ENCODE data around the gene RUBCN. TPM values are rescaled to one million over a fixed set of nuclear protein-coding genes. Genes with fewer than 3 reads are reported as not detected.
"Not testable (repeated sequence)": the region's sequence is repeated elsewhere in the genome, so short reads cannot be mapped to it uniquely, and the experiment has no call there.

RUBCN gene
- total and polyA plus RNA-seq, 10 donors, result 7.5 to 129 (median 60.6) TPM

DNA sequence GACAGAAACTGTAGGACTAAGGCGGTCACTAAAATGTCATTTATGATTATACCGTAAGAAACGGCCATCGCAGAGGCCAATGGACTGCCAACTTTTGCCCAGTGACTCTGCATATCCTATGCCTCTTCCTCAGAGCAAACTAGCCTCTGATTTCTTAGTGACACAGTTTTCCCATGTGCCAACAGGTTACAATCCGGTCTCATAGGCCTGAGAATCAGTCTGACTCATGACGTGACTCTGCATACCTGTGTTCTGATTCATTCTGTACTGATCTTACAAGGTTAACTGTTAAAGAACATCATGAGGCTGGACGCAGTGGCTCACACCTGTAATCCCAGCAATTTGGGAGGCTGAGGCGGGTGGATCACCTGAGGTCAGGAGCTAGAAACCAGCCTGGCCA is 17.8 kb downstream of the RUBCN start:
- Histone ChIP-seq H3K4me1 (peaks cover 0 to 17% (median 7%) of the 10 kb centered on the region in 6 donors), H3K27ac (no peak overlapping the region), H3K9me3 (peaks cover 0 to 16% (median 13%) of the 10 kb centered on the region in 8 donors), H3K36me3 (peaks cover 0 to 56% (median 19%) of the 10 kb centered on the region in 6 donors), H3K27me3 (replicated peaks in 1 of 7) (no peaks in the 10 kb centered on the region), H3K4me3 (no peak overlapping the region)
- intact Hi-C loops (cut with DNase I; ENCODE audit: low total_unique reads), result no loop called here
- DNase-seq, result no peak
- TF ChIP-seq POLR2AphosphoS5 (IDR thresholded peaks at IDR 0.05), result no peak
- TF ChIP-seq, protein P1, sequence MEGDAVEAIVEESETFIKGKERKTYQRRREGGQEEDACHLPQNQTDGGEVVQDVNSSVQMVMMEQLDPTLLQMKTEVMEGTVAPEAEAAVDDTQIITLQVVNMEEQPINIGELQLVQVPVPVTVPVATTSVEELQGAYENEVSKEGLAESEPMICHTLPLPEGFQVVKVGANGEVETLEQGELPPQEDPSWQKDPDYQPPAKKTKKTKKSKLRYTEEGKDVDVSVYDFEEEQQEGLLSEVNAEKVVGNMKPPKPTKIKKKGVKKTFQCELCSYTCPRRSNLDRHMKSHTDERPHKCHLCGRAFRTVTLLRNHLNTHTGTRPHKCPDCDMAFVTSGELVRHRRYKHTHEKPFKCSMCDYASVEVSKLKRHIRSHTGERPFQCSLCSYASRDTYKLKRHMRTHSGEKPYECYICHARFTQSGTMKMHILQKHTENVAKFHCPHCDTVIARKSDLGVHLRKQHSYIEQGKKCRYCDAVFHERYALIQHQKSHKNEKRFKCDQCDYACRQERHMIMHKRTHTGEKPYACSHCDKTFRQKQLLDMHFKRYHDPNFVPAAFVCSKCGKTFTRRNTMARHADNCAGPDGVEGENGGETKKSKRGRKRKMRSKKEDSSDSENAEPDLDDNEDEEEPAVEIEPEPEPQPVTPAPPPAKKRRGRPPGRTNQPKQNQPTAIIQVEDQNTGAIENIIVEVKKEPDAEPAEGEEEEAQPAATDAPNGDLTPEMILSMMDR (IDR thresholded peaks at IDR 0.05 in 8 of 11, conservative IDR thresholded peaks at IDR 0.05 in 3 of 11), result no peak
- no peak for TF ChIP-seq POLR2A (IDR thresholded peaks at IDR 0.05)
- WGBS, 5 donors, result 93 to 97% (median 94%) methylated on average over 8 of the region's 8 CpGs

DNA sequence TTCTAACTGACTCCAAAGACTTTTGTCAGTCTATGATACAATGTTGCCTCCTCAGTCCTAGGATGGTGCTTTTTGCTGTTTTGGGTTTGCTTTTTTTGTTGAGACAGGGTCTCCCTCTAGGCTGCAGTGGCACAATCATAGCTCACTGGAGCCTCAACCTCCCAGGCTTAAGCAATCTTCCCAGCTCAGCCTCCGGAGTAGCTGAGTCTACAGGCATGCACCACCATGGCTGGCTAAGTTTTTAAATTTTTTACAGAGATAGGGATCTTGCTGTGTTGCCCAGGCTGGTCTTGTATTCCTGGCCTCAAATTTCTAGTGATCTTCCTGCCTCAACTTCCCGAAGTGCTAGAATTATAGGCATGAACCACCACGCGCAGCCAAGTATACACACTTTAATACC is 22.5 kb downstream of the RUBCN start:
- intact Hi-C loops (cut with DNase I; ENCODE audit: low total_unique reads), result no loop called here
- Histone ChIP-seq H3K9me3 (no peaks in the 10 kb centered on the region), H3K4me3 (no peak overlapping the region), H3K36me3 (peaks cover 0 to 45% (median 19%) of the 10 kb centered on the region in 6 donors), H3K27me3 (replicated peaks in 1 of 7) (no peaks in the 10 kb centered on the region), H3K27ac (peak overlapping the region in 7 of 8 donors; percentile 14 to 92 (median 89)), H3K4me1 (peaks cover 21 to 47% (median 30%) of the 10 kb centered on the region in 6 donors)
- TF ChIP-seq, protein P1 (IDR thresholded peaks at IDR 0.05 in 8 of 11, conservative IDR thresholded peaks at IDR 0.05 in 3 of 11), result no peak
- no peak for TF ChIP-seq POLR2A (IDR thresholded peaks at IDR 0.05)
- TF ChIP-seq POLR2AphosphoS5 (IDR thresholded peaks at IDR 0.05), result no peak
- no peak for DNase-seq
- 93 to 98% (median 95%) methylated on average over 4 of the region's 4 CpGs for WGBS, 5 donors

DNA sequence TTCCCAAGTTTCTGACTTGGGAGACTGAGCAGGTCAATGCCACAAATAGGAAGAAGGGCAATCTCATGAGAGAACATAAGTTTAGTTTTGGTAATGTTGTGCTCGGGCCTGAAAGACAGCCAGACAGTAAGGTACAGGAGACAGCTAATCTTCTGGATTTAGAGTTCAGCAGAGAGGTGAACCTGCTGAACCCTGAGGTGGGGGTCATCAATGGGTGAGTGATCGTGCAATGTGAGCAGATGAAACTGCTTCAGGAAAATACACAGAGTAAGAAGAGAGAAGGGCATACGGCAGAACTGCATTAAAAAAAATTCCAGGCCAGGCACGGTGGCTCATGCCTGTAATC is 23.3 kb downstream of the RUBCN start:
- intact Hi-C loops (cut with DNase I; ENCODE audit: low total_unique reads), result no loop called here
- Histone ChIP-seq H3K4me1 (peaks cover 21 to 55% (median 34%) of the 10 kb centered on the region in 6 donors), H3K36me3 (peaks cover 0 to 45% (median 19%) of the 10 kb centered on the region in 6 donors), H3K27me3 (replicated peaks in 1 of 7) (no peaks in the 10 kb centered on the region), H3K27ac (peak overlapping the region; percentile 83 to 92 (median 90)), H3K4me3 (peak overlapping the region in 1 of 8 donors; percentile 54), H3K9me3 (no peaks in the 10 kb centered on the region)
- 68 to 75% (median 74%) methylated on average over 4 of the region's 4 CpGs for WGBS, 5 donors
- TF ChIP-seq POLR2AphosphoS5 (IDR thresholded peaks at IDR 0.05) (no peak), POLR2A (IDR thresholded peaks at IDR 0.05) (no peak)
- DNase-seq, result no peak

DNA sequence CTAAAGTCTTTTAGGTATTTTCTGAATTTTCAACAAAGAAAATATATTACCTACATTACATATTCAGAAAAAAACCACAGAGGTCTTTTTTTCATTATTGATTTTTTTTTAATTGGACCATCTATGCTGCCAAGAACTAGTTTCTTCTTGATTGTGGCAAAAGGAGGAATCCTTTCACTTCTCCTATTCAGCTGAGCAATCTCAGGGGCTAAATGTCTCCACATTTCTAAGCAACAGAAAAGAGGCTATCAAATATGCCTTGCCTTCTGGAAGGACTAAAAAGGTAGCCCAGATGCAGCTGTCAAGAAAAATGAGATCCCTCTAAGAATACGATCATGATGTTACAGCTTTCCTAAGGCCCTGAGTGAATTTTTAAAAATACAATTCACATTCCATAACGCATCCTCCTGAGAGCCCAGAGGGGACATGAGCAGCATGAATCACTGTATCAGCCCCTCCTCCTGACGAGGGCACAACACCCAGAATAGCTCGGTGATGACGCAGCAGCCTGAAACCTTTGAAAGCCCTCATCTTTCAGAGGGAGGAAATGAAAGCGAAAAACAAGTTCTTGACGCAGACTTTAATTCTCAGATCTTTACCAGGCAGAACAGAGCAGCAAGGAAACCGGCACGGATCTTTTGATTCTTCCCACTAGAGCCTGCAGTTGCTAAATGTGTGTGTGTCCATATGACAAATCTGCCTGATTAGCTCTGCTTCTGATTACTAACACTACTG is 24.6 kb downstream of the RUBCN start:
- intact Hi-C loops (cut with DNase I; ENCODE audit: low total_unique reads), result no loop called here

DNA sequence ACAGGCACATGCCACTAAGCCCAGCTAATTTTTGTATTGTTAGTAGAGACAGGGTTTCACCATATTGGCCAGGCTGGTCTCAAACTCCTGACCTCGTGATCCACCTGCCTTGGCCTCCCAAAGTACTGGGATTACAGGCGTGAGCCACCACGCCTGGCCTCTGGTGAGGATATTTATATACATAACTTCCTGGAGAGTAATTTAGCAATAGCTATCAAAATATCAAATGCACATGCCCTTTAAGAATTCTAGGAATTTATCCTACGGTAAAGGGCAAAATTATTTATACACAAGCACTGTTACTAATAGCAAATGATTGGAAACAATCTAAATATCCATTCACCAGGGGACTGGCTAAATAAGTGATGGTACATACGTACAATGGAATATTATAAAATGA is 25.7 kb downstream of the RUBCN start:
- H3K4me3 ChIP-seq; H3K27me3 ChIP-seq (replicated peaks in 1 of 7); H3K9me3 ChIP-seq; intact Hi-C loops (cut with DNase I; ENCODE audit: low total_unique reads); DNase-seq: not testable (repeated sequence)
- WGBS, 5 donors, result 87 to 93% (median 90%) methylated on average over 5 of the region's 5 CpGs
- H3K36me3 ChIP-seq, result peaks cover 0 to 32% (median 1%) of the 10 kb centered on the region in 6 donors
- H3K27ac ChIP-seq, result peak overlapping the region in 6 of 8 donors; percentile 83 to 92 (median 88)
- H3K4me1 ChIP-seq, result peaks cover 21 to 65% (median 34%) of the 10 kb centered on the region in 6 donors

More for the DNA sequence above, 24.6 kb downstream of the RUBCN start:
- peak overlapping the region in 7 of 8 donors; percentile 2 to 54 (median 18) for H3K4me3 ChIP-seq
- 0 to 1% (median 1%) methylated on average over 9 of the region's 9 CpGs for WGBS, 5 donors
- peak; percentile 91 for DNase-seq
- H3K27ac ChIP-seq, result peak overlapping the region; percentile 83 to 92 (median 90)
- H3K9me3 ChIP-seq, result no peaks in the 10 kb centered on the region
- TF ChIP-seq POLR2A (IDR thresholded peaks at IDR 0.05) (peak in 1 of 3 donors; percentile 72), POLR2AphosphoS5 (IDR thresholded peaks at IDR 0.05) (peak in 2 of 3 donors; percentile 59 to 92)
- TF ChIP-seq, protein P1 (IDR thresholded peaks at IDR 0.05 in 8 of 11, conservative IDR thresholded peaks at IDR 0.05 in 3 of 11), result no peak
- peaks cover 0 to 36% (median 12%) of the 10 kb centered on the region in 6 donors for H3K36me3 ChIP-seq
- H3K27me3 ChIP-seq (replicated peaks in 1 of 7), result no peaks in the 10 kb centered on the region
- peaks cover 21 to 65% (median 34%) of the 10 kb centered on the region in 6 donors for H3K4me1 ChIP-seq
